GM21423 (cell line): ENCODE data around the gene TDRD10.

Experiments
- ATAC-seq: cut with Tn5 transposase; IDR thresholded peaks from one replicate; pipeline ENCODE4 v1.9.1; 2021; ENCODE audit warnings: mild to moderate bottlenecking, moderate library complexity; ENCODE audit not compliant: unreplicated experiment

TDRD10 gene

GRCh38 chr1:154575951-154576566 is 74.0 kb downstream of the TDRD10 start:
- ATAC-seq: no peak

- ATAC-seq: no peak
Measured at GRCh38 chr1:154577346-154578057, 75.5 kb downstream of the TDRD10 start.

- no peak for ATAC-seq
Measured at GRCh38 chr1:154578058-154578418, 76.0 kb downstream of the TDRD10 start.

GRCh38 chr1:154579374-154579773 is 77.4 kb downstream of the TDRD10 start:
- ATAC-seq: no peak

- ATAC-seq: no peak
Measured at GRCh38 chr1:154581766-154582165, 79.7 kb downstream of the TDRD10 start.

GRCh38 chr1:154582885-154583284 is 80.9 kb downstream of the TDRD10 start:
- no peak for ATAC-seq

GRCh38 chr1:154583773-154584172 is 81.8 kb downstream of the TDRD10 start:
- no peak for ATAC-seq

- ATAC-seq: no peak
Measured at GRCh38 chr1:154584267-154584994, 82.4 kb downstream of the TDRD10 start.

- no peak for ATAC-seq
Measured at GRCh38 chr1:154586231-154586630, 84.2 kb downstream of the TDRD10 start.

GRCh38 chr1:154586641-154587040 is 84.6 kb downstream of the TDRD10 start:
- no peak for ATAC-seq

- no peak for ATAC-seq
Measured at GRCh38 chr1:154589780-154590179, 87.8 kb downstream of the TDRD10 start.

- no peak for ATAC-seq
Measured at GRCh38 chr1:154590756-154591155, 88.7 kb downstream of the TDRD10 start.

- ATAC-seq: no peak
Measured at GRCh38 chr1:154591206-154591605, 89.2 kb downstream of the TDRD10 start.

GRCh38 chr1:154593390-154593789 is 91.4 kb downstream of the TDRD10 start:
- no peak for ATAC-seq

GRCh38 chr1:154594811-154595210 is 92.8 kb downstream of the TDRD10 start:
- ATAC-seq: no peak

- no peak for ATAC-seq
Measured at GRCh38 chr1:154595621-154596020, 93.6 kb downstream of the TDRD10 start.
